WTC11 (cell line): Measurements from ENCODE around the gene UMODL1.

Experiments
- CREB1 ChIP-seq: sonication (generic); formaldehyde crosslinking; IDR thresholded peaks from 2 replicates; pipeline ENCODE4 v1.8.0; 2023; ENCODE audit warnings: mild to moderate bottlenecking, missing genetic modification reagents
- FOXP1 ChIP-seq: sonication (generic); formaldehyde crosslinking; IDR thresholded peaks from 2 replicates; pipeline ENCODE4 v1.8.0; 2022; ENCODE audit warnings: missing genetic modification reagents, mild to moderate bottlenecking, moderate library complexity, borderline replicate concordance
- NFYB ChIP-seq: sonication (generic); formaldehyde crosslinking; conservative IDR thresholded peaks from 2 replicates; pipeline ENCODE4 v1.8.0; 2022; ENCODE audit warnings: low read depth, missing genetic modification reagents
- RORB ChIP-seq: fragments of 250-450 bp; sonication (Bioruptor Pico); IDR thresholded peaks from 2 replicates; pipeline ENCODE4 v1.9.0; 2021; ENCODE audit warnings: mild to moderate bottlenecking
- SP1 ChIP-seq: sonication (generic); formaldehyde crosslinking; conservative IDR thresholded peaks from 2 replicates; pipeline ENCODE4 v1.8.1; 2022; ENCODE audit warnings: missing genetic modification reagents
- TF ChIP-seq, protein P1 (sequence below): sonication (generic); formaldehyde crosslinking; IDR thresholded peaks from 2 replicates; pipeline ENCODE4 v1.8.1; 2022; ENCODE audit warnings: missing genetic modification reagents, borderline replicate concordance
- TF ChIP-seq, protein P2 (sequence below): fragments of 200-600 bp; IDR thresholded peaks from 2 replicates; pipeline ENCODE4 v1.8.0; 2022; ENCODE audit warnings: antibody characterized with exemption
- TF ChIP-seq, protein P3 (sequence below): sonication (generic); formaldehyde crosslinking; IDR thresholded peaks from 2 replicates; pipeline ENCODE4 v1.8.1; 2023; ENCODE audit warnings: mild to moderate bottlenecking, missing genetic modification reagents, moderate library complexity
- TF ChIP-seq, protein P4 (sequence below): sonication (generic); formaldehyde crosslinking; IDR thresholded peaks from 2 replicates; pipeline ENCODE4 v1.8.1; 2022; ENCODE audit warnings: low read depth, mild to moderate bottlenecking, moderate library complexity, missing genetic modification reagents, borderline replicate concordance

DNA sequence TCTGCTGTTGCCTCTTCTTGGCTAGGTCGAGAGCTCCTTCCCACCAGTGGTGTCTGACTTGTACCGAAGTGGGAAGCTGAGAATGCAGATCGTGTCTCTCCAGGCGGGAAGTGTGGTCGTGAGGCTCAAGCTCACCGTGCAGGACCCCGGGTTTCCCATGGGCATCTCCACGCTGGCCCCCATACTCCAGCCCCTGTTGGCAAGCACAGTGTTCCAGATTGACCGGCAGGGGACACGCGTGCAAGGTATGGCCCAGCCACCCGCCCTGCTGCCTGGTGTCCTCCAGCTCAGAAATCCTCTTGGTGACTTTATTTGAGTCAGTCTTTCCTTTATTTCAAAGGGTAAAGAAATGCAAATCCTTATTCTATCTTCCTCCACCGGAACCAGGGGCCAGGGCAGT lies 32.7 kb downstream of the UMODL1 start:
- TF ChIP-seq FOXP1 (CRISPR knock-in tag) (no peak), CREB1 (CRISPR knock-in tag) (no peak), SP1 (CRISPR knock-in tag) (no peak), RORB (CRISPR knock-in tag) (no peak), NFYB (no peak)
- TF ChIP-seq, protein P1, sequence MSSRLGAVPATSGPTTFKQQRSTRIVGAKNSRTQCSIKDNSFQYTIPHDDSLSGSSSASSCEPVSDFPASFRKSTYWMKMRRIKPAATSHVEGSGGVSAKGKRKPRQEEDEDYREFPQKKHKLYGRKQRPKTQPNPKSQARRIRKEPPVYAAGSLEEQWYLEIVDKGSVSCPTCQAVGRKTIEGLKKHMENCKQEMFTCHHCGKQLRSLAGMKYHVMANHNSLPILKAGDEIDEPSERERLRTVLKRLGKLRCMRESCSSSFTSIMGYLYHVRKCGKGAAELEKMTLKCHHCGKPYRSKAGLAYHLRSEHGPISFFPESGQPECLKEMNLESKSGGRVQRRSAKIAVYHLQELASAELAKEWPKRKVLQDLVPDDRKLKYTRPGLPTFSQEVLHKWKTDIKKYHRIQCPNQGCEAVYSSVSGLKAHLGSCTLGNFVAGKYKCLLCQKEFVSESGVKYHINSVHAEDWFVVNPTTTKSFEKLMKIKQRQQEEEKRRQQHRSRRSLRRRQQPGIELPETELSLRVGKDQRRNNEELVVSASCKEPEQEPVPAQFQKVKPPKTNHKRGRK (CRISPR knock-in tag) = no peak
- TF ChIP-seq, protein P2, sequence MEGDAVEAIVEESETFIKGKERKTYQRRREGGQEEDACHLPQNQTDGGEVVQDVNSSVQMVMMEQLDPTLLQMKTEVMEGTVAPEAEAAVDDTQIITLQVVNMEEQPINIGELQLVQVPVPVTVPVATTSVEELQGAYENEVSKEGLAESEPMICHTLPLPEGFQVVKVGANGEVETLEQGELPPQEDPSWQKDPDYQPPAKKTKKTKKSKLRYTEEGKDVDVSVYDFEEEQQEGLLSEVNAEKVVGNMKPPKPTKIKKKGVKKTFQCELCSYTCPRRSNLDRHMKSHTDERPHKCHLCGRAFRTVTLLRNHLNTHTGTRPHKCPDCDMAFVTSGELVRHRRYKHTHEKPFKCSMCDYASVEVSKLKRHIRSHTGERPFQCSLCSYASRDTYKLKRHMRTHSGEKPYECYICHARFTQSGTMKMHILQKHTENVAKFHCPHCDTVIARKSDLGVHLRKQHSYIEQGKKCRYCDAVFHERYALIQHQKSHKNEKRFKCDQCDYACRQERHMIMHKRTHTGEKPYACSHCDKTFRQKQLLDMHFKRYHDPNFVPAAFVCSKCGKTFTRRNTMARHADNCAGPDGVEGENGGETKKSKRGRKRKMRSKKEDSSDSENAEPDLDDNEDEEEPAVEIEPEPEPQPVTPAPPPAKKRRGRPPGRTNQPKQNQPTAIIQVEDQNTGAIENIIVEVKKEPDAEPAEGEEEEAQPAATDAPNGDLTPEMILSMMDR = no peak
- TF ChIP-seq, protein P3, sequence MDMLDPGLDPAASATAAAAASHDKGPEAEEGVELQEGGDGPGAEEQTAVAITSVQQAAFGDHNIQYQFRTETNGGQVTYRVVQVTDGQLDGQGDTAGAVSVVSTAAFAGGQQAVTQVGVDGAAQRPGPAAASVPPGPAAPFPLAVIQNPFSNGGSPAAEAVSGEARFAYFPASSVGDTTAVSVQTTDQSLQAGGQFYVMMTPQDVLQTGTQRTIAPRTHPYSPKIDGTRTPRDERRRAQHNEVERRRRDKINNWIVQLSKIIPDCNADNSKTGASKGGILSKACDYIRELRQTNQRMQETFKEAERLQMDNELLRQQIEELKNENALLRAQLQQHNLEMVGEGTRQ = no peak
- TF ChIP-seq, protein P4, sequence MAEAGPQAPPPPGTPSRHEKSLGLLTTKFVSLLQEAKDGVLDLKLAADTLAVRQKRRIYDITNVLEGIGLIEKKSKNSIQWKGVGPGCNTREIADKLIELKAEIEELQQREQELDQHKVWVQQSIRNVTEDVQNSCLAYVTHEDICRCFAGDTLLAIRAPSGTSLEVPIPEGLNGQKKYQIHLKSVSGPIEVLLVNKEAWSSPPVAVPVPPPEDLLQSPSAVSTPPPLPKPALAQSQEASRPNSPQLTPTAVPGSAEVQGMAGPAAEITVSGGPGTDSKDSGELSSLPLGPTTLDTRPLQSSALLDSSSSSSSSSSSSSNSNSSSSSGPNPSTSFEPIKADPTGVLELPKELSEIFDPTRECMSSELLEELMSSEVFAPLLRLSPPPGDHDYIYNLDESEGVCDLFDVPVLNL (CRISPR knock-in tag) = no peak
